Fibroblast of skin of scalp (primary cell): ENCODE results near the gene CAMK1G. TPM values are rescaled to one million over a fixed set of nuclear protein-coding genes. Genes with fewer than 3 reads are reported as not detected.

Experiments
- DNase-seq: peaks from one replicate; pipeline ENCODE4 v3.0.0-alpha.2; 2013
- polyA plus RNA-seq, 2 experiments: library from polyadenylated mRNA; unstranded; fragments of 120-200 nt; gene quantifications; one replicate each; pipeline ENCODE4 v1.2.1, GENCODE V29; 2013; ENCODE audit not compliant: insufficient read length in 2 of 2

CAMK1G gene
- 0.33 TPM for polyA plus RNA-seq (2013, experiment 1 of 2; ENCODE audit: insufficient read length)
- 0.21 TPM for polyA plus RNA-seq (2013, experiment 2 of 2; ENCODE audit: insufficient read length)

DNA sequence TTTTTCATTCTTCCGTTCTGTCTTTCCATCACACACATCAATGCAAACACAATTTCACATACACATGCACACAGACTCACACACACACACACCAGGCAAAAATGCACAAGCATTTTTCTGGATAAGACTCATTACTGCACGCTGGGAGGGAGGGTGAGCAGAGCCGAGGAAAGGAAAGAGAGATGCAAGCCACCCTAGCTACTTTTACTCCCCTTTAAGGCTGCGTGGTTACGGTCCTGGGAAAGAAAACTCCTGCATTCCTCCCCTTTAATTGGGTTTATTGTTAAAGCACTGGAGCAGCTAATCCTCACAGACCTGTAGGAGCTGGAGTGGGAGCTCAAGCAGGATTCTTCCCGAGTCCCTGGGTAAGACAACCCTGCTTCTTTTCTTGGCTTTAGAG, at the start of gene CAMK1G:
CAMK1G (plus strand) TSS at position 307 of the 400 bp plus-strand sequence. CDS start 11,270 bp downstream, outside the sequence.
- DNase-seq = peak; percentile 81

DNA sequence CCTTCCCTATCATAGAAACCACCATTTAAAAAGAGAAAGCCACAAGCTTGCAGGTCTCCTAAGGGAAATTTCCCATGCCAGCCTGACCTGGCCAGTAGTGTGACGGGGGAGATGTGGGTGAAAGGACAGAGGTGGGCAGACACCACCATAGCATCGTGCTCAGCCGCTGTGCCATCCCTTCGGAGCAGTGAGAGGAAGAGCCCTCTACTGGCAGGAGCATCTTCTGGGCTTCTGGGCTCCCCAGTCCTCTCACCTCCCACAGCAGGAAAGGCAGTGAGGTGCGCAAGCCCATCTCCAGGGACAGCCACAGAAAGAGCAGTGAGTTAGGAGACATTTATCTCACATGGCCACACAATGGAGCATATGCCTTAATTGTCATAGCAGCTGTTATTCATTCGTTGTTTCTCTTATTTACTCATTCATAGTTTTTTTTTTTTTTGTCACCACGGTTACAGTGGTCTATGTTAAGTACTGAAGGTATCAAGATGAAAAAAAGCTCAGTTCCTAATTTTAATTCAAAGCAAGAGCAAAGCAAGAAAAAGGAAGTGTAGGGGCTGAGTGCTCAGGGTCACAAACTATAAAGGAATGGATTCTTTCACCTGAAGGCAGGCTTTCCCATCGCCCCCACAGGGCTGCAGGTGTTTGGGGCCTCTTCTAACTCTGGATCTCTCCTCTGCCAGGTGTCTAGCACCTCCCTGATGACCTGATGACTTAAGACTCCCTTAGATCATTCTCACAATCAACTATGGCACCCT, 48.8 kb upstream of the CAMK1G start:
- no peak for DNase-seq

DNA sequence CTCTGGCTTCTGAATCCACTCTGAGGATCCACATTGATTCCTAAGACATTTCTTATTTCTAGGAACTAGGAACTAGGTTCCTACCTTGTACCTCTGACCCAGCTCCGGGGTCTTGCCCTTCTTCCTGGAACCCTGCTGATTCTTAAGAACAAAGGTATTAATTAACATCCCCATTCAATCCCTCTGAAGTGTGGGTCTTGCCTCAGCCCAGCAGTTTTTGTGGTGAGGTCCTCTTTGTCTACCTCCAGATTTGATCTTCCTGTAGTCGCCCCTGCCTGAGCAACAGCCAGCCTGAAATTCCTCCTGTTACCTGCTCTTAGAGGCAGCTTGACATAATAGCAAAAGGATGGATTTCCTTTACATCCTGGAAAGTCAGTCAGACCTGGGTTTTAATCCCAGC, 46.7 kb upstream of the CAMK1G start:
- DNase-seq = no peak

DNA sequence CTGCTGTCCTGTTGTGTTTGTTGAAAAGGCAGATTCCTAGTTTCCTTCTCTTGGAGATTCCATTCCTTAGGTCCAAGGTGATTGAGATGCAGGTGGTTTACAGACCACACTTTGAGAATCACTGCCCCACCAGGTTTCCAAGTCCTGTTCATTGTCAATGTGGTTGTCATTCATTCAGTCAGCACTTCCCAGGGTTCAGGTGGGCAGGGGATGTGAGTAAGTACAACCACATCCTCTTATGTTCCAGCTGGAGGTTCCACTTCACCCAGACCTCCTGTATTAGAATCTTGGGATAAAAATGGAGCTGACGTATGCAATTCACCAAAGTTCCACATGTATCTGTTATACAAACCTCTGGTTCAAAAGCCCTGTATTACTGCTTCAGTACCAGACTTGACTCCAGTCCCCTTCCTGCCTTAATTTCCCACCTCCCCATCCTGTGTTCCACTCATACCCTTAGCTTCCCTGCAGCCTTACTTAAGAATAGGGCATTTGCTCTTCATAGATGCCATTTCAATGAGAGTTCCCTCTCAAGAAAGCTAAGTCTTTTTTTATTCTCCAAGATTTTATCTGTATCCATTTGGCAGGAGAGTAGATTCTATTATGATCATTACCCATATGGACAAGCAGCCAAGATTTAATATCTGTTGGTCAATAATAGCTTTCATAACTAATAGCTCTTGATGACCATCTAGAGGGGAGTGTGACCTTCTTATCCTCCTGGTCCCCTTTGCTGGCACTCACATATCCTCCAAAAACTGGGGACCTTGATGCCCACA, 46.0 kb upstream of the CAMK1G start:
- no peak for DNase-seq

DNA sequence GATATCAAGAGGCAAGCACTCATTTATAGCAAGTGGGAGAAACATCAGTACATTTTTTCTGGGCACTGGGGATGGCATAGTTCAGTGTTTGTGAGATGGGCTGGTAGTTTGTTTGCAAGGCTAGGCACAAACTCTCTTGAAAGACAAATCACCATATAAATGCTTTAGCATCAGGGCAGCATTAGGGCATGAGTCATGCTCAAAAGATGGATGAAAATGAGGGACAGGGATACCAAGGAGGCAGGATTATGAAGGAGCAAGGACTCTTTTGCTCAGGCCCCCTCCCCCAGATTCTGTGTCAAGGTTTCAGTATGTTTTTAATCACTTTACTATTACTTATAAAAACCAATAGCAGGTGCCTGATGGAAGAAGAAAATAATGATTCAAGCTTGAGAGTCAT, 43.9 kb upstream of the CAMK1G start:
- no peak for DNase-seq

DNA sequence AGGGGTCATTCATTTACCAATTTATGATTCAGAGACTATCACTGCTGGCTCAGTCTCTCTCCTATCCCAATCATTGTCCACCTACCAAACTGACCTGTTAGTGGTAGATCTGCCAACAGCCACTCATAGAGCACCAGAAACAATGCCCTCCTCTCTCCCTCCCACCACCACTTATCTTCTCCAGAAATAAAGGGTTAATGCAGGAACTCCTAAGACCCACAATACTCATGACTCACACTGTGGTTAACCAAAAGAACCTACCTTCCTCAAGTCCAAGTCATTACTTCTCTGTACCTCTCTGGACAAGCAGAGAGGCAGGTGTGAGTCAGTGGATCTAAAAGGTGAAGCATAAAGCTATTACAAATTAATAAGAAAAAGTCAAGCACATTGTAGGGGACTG, 40.9 kb upstream of the CAMK1G start:
- no peak for DNase-seq

DNA sequence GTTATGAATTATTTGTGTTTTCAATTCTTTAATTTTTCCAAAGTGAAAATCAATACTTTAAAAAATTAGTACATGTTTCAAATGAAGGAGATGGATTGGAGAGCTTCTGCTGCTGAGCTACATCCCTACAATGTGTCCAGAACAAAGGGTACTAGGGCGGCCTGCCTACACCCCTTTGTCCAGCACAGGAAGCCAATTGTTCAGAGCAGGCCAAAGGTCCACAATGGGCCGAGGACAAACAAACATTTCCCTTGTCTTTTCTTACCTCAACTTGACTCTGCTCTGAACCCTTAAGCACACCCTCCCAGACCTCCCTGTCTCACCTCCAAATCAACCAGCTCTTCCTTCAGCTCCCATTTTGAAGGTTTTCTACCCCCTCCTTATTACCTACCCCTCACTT, 39.4 kb upstream of the CAMK1G start:
- DNase-seq = no peak

DNA sequence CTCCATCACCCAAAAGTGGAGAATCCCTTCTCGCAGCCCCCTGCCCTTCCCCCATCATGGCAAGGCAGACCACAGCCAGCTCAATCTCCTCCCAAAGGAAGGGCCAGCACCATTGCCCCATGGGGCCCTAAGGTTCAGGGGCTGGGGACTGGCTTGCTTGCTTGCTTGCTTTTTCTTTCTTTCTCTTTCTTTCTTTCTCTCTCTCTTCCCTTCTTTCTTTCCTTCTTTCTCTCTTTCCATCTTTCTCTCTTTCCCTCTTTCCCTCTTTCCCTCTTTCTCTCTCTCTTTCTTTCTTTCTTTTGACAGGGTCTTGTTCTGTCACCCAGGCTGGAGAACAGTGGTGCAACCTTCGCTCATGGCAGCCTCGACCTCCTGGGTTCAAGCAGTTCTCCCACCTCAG, 38.1 kb upstream of the CAMK1G start:
- no peak for DNase-seq

DNA sequence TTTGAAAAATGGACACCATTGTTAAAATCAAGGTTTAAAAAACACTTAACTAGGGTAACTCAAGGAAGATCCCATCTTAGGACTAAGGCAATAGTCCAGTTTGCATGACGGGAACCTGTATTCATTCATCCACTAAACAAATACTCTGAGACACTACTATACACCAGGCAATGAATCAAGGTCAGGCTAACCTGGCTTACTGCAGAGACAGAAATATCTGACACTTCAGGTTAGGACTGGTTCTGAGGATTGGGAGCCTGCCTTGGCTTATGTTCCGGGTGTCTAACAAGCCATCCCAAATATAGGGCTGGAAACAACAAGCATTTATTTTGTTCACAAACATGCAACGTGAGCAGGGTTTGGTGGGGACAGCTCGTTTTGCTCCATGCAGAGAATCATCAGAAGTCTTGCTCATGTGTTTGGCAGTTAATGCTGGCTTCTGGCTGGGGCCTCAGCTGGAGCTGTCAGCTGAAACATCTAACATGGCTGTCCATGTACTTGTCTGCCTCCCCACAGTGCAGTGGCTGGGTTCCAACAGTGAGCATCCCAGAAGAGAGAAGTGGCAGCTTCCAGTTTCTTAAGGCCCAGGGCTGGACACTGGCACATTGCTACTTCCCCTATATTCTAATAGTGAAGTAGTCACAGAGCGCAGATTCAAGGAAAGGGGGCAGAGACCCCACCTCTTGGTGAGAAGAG, 37.0 kb upstream of the CAMK1G start:
- peak; percentile 56 for DNase-seq

DNA sequence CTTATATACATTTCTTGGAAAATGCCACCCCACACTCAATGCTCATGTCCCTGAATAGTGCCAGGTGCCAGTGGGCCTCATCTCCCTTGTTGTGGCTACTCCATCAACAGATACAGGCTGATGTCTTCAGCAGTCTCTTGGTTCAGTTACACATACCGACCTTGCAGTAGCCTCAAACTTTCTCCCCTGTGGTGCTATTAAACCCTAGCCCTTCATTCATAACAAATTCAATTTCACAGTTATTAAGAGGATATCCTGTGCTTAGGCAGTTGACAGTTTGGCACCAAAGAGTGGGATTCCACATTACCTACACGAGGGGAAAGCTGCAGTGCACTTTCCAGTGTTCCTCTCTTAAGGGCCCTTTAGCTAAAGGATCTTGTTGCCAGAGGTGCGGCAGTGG, 35.9 kb upstream of the CAMK1G start:
- no peak for DNase-seq

DNA sequence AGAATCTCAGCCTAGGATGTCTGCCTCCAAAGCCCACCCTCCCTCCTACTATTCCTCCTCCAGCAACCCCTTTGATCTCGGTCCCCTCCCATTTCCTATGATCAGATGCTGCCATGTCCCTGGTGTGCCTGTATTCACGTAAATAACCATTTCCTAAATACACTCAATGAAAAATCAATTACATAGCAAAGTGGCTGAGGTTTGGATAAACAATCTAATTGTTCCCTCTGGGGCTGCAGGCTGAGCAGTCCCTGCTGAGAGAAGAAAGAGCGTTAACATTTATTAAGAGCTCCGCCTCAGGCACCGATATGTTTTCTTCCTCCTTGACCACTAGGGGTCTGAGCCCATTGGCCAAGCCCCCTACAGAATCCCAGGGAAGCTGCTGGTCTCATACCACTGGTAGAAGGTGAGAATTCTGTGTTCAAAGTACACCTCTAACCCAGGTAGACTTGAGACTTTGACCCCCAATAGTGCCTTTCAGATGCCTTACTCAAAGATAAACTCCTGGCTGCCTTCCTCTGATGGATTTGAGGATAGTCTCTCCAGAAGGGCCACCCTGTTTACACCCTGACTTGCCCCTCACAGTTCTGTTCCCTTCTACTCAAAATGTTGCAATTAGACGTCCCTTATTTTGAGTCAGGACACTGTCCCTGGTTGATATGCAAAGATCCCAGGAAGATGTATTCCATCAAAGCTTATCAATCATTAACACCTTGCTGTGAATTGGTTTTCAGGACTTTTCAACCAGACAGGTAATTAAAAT, 33.9 kb upstream of the CAMK1G start:
- DNase-seq = no peak

DNA sequence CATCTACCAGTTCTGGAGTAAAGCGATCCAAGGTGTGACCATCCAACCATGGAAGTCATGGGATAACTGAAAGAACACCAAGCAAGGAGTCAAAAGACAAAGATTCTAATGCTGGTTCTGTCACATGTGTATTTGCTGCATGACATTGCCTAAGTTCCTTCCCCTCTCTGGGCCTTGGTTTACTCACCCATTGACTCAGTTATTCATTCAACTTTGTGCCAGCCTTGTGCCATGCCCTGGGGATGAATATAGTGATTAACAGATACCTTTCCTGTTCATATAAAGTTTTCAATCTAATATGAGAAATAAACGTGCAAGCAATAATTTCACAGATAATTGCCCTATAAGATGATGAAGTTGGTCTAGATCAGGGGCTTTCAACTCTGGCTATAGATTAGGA, 33.0 kb upstream of the CAMK1G start:
- no peak for DNase-seq

DNA sequence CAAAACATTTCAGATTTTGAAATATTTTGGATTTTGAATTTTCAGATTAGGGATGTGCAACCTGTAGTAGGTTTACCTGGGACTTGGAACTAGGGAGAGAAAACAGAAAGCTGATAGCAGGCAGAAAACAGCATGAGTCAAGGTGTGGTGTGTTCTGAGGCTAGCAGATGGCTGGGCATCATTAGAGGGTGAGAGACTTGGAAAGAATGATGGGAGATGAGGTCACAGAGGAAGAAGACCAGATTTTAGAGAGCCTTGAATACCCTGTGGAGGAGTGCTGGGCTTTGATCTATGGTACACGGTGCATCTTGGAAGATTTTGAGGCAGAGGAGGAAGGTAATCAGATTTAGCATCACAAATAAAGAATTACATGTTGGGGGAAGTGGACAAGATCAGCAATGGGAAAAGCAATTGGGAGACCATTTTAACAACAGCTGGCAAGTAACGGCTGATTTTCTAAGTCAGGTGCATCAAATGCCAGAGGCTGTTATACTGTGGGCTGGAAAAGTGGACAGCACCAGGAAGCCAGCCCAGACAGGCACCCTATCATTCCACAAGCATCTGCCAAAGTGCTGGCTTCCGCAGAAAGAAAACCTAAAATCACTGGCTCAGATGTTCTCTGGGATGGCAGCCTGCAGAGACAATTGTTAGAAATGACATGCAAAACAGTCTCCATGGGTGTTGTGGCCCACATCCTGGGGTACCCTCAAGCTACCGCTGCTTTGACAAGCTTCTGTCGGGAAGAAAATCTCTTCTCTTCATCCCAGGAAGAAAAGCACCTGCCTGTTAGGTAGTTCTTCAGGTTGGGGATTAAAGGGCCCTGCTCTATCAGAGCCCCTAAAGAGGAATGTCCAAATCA, 30.9 kb upstream of the CAMK1G start:
- DNase-seq = no peak

DNA sequence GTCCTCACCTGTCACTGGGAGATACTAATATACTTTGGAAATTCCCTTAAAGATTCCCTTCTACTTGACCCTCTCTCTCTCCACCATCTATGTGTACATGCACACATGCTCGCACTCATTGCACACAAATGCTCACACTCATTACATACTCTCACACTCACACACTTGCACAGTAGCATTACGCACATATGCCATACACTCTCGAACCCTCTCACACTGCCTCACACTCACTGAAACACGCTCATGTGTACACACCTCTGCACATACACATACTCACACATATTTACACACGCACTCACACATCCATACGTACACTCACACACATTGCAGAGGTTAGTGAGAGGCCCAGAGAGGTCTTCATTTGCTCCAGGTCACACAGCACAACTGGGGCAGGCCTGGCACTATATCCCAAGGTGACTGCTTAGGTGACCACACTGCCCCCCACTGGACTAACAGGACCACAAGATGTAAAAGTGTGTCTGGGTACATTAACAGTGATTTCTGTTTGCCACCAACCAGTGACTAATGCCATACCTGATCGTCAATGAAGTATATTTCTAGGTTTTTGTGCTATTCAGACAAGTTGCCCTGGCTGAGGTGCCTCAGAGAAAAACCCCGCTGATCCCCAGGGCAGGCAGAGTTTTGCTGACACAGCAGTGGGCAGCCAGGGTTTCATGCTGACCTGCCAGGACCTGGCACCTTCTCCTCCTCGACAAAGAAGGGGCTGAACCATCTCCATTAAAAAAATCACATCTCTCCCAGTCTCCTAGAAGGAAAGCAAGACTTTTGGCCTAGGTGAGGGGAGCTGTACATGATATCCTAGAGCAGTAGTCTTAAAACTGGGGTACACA, 28.5 kb upstream of the CAMK1G start:
- DNase-seq = no peak

DNA sequence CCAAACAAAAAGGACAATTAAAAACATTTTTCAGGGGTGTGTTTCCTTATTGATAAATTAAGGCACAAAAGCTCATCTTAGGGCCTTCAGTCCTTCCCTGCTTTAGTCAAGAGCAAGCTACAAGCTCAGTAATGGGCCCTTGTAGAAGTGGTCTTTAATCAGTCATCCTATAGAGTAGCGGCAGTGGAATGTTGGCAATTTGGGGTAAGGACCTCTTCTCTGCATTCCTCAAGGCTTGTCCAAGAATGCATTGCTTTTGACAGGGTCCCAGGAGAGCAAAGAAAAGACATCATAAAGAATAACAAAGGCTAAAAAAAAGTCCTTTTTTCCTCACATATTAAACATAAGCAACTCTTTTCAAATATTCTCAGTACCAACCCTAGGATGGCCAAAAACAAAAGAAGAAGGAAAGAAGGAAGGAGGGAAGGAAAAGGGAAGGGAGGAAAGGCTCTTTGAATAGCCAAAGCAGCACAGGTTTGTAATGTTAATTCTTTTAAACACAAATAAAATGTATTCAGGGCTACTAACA, 27.3 kb upstream of the CAMK1G start:
- DNase-seq = peak; percentile 82

DNA sequence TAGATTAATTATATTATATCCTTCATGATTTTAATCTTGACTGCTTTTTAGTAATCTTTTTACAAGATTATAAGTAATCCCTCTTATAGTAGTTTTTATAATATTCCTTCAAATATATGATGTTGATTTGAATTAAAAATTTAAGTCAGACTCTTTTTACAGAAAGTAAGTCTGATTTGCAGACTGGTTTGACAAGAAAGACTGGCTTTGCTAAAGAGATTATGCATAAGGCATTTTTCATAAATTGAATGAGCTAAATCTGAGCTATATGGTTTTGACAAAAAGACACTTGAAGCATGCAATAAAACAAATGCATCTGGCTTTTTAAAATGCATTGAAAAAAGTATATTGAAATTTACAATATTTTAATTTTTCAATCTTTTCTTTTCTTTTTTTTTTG, 26.3 kb upstream of the CAMK1G start:
- DNase-seq = no peak

DNA sequence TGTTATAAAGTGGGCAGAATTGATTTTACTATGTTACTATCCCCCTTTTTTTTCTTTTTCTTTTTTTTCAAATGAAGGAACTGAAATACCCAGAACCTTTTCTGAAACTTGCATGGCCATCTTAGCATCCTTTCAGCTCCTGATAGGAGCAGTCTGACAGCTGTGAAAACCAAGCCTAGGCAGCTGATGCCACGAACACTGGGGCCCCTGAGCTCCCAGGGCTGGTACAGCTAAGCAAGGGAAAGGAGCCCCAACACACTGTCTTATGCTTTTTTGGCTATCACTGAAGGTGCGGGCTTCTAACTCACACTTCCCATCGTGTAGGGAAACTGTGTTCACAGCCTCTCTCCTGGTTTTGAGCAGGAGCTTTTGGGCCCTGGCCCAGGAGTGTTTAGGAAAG, 23.0 kb upstream of the CAMK1G start:
- no peak for DNase-seq

DNA sequence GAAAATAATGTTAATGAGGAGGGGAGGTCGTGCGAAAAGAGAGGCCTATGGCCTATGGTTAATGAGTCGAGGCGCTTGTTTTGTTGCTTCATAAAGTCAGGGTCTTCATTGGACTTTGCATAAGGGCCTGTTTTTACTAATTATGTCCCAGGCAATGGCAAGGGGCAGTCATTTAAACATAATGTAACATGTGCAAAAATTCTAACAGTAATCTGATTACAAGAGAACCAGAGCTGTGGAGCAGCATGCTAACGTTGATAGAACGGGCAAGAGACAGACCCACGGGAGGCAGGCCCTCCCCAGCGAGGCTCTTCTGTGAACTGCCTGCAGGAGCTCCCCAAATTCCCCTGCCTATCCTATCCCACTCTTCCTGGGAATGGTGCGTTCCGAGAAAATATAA, 22.6 kb upstream of the CAMK1G start:
- DNase-seq = no peak

DNA sequence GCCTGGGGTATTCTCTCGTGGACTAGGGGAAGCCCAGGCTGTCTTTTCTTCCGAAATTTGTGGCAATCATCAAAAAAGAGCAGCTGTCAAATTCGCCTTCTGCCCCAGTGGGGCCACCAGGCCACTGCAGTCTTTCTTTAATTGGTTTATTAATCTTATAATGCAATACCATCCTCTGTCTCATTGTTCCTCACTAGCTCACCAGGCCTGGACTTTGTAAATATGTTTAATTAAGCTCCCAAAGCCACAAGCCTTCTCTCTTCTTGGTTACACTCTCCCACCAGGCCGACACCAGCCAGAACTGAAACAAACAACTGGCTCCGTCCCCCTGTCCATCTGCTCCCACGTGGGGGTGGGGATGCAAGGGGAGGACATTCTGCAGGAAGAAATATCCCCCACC, 22.0 kb upstream of the CAMK1G start:
- no peak for DNase-seq

DNA sequence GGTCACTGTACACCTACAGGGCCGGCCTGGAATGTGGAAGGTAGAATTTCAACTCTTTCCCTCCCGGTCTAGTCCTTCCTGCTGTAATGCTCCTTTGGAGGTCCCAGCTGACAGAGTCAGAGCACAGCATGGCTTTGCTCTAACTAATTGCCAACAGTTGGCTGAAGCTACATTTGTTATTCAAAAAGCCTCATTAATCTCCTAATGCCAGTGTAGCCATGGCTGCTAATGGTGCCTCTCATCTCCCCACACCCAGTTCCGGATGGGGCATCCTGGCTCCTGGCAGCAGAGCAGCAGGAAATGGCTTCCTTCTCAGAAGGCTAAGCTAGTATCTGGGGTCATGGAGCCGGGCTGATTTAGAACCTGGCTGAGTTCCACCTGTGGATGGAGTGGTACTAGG, 18.7 kb upstream of the CAMK1G start:
- no peak for DNase-seq
